GM19397 (cell line): ENCODE results near the gene TC2N.
"Not testable (repeated sequence)": the region's sequence is repeated elsewhere in the genome, so short reads cannot be mapped to it uniquely, and the experiment has no call there.

Source experiments
- ATAC-seq: cut with Tn5 transposase; IDR thresholded peaks from one replicate; pipeline ENCODE4 v1.9.1; 2021; ENCODE audit warnings: mild to moderate bottlenecking, moderate library complexity; ENCODE audit not compliant: unreplicated experiment

The TC2N gene

DNA sequence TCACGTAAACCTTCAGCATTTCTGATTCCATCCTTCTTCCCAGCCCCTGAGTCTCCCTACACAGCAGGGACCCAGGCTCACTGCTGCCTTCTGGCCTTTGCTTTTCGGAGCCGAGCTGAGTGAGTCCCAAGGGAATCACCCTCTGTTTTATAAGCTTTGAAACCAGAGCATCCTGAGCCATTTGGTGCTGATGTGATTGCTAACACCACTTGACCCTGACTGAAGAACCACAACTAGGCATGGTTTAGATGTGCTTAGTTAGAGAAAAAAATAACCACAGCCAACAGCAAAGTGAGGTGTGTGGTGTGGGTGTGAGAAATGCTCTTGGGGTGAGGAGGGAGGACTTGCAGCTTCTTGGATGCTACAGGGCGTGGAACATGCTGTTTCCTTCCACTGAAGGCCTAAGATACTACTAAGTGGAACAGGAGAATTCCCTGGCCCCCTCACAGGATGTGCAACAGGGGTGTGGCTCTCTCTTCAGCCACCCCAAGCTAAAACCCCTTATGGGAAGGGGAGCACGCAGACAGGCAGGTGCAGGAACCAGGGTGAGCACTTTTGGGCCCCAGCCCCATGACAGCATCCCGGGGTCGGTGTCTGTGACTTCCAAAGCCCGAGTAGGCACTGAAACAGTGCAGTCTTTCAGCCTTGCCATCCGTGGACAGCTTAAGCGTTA, at the start of gene TC2N:
TSS of gene TC2N (minus strand) at position 221 of the 673 bp plus-strand sequence. CDS start 53,767 bp downstream, outside the sequence.
- ATAC-seq, result no peak

DNA sequence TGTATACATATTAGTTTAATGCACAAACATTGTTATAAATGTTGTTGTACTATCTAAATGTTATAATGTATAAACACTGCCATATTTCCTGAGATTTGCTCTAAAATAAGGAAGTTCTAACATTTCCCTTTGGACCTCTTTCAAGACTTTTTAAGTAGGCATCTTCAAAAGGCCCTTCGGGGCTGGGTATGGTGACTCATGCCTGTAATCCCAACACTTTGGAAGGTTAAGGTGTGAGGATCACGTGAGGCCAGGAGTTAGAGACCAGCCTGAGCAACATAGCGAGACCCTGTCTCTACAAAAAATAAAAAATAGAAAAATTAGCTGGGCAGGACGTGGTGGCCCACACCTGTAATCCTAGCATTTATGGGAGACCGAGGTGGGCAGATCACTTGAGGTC, 44.7 kb upstream of the TC2N start:
- no peak for ATAC-seq

DNA sequence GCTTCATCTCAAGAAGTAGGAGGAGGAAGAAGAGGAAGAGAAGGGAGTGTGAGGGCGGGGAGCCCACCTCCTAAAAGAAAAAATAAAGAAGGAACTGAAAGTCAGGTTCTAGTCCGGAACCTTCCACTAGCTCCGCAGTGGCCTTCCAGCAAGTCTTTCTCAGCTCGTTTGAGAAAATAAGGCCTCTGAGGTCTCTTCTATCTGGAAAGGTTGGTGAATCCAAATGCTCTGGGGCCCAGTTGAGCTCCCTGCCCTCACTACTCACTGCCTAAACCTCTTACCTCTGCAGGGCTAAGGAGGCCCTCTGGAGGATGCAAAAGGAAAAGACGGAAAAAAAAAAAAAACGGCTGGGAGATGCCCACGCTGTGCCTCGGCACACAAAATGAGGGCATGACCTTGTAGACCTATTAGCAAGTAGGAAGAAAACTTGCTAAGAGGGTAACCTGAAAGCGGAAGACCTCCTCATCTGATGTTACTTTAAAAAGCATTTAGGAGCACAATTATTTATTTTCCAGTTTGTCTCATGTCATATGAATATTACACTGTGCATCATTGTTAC, 44.2 kb upstream of the TC2N start:
- no peak for ATAC-seq

DNA sequence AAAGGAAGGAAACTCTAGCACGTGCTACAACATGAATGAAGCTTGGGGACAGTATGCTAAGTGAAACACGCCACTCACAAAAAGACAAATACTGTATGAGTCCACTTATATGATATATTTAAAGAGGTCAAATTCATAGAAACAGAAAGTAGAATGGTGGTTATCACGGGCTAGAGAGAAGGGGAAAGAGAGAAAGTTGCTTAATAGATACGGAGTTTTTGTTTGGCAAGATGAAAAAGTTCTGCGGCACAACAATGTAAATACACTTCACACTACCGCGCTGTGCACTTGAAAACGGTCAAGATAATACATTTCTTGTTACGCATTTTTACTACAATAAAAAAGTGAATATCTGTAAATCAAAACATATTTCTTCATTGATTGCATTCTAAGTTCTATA, 42.9 kb upstream of the TC2N start:
- no peak for ATAC-seq

DNA sequence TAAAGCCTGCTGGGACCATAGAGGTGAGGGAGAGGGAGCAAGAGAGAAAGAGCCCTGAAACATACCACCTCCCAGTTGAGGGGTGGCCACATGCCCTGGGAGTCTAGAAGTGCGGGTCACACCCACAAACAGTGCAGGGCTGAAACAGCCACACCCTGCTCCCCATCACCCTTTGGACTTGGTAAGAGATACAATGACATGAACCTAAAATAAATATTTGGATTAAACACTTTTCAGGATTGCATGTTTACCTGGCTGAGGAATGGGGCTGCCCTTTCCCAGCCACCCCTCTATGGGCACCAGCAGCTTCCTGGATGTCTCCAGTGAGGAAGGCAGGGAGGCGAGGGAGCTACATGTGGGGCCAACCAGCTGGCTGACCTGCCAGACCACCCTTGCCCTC, 39.0 kb upstream of the TC2N start:
- no peak for ATAC-seq

DNA sequence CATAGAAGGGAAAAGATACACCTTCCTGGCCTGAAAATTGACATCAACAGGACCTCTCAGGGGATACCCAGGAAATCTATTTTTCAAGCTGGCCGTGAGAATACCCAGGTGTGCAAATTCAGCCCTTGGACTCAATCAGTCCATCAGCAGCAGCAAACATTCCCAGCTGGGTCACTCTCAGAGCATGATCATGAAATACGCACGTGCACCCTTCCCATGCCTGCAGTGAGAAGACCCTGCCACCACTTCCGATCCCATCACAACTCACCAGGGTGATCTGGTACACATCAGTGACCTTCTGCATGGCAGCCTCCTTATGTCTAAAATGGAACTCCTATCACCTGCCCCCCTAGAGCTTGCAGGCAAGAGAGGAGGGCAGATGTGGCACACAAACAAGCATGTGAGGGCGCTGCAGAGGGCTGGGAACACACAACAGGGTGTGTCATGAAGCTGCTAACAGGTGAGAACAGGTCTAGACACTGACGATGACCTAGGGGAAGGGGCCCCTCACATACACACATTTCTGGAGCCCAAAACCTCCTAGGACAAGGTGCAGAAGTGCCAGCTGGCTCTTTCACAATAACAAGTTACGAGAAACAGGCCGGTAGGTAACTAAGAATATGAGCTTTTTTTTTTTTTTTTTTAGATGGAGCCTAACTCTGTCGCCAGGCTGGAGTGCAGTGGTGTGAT, 37.8 kb upstream of the TC2N start:
- no peak for ATAC-seq

DNA sequence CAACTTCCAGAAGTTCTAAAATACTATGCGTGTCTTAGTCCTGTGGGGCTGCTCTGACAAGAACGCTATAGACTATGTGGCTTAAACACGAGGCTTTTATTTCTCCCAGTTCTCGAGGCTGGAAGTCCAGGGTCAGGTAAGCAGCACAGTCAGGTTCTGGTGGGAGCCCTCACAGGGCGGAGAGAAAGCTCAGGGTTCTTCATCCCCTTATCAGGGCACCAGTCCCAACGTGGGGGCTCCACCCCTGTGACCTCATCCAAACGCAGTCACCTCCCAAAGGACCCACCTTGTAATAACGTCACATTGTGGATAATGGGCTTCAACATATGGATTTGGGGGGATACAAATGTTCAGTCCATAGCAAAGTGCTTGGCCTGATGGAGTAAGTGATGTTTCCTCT, 37.1 kb upstream of the TC2N start:
- no peak for ATAC-seq

DNA sequence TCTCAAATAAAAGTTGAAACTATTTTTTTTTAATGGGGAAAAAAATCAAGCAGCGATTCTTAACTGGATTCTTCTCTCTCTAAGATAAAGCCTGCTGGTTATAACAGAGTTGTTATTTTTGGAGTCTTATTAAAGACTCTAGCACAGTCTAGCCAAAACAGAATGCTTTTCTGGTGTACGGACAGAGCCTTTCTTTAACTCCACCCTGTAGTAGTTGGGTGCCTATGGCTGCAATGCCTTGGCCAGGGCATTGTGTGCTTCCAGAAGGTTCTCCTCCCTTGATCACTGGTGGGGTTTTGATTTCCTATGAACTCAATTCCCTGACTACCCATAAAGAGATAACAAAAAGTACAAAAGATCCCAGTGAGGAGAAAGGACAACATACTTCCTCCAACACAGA, 35.7 kb upstream of the TC2N start:
- no peak for ATAC-seq

DNA sequence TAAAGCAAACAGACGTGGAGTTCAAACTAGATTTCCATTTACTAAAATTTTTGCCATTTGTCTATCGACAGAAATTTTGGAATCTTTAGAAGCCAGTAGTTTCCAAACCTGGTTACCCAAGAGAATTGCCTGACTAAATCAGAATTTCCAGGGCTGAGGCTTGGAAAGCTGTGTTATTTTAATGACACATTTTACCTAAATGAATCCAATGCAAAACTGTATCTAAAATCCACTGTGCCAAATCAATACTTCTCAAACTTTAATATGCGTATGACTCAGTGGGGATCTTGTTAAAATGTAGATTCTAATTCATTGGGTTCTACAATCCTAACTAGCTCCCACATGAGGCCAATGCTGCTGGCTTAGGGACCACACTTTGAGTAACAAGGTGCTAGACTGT, 35.0 kb upstream of the TC2N start:
- ATAC-seq, result no peak

DNA sequence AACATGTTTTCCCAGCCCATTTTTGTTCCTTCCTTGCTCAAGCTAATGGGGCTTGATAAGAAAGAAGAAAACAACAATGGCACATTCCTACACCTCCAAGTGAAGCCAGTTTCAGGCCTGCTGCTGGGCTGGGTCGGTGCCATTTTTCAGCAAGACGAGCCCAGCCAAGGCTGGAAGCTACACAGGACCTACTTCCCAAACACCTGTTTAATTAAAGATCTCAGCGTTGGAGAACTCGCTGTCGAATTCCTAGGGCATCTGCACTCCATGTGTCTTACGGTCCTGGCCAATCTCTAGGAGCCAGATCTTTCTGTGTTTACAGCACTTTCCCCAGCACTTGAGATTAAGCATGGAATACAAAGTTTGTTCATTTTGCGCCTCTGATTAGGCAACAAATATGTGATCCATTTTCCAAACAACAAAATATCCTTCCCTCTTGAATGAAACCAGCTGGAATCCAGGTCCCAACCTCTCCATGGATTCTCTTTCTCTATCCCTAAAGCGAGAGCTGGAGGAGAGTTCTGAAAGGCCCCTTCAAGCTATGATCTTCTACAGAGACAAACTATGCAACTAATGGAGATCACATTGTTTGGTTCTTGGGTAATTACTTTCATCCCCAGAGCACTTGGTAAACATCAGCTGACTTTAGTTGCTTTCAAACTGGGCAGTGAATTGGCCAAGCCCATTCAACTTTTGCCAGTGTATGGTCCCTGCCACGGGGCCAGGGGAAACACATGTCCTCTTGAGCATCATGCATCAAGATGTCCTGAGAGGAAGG, 34.3 kb upstream of the TC2N start:
- ATAC-seq, result no peak

DNA sequence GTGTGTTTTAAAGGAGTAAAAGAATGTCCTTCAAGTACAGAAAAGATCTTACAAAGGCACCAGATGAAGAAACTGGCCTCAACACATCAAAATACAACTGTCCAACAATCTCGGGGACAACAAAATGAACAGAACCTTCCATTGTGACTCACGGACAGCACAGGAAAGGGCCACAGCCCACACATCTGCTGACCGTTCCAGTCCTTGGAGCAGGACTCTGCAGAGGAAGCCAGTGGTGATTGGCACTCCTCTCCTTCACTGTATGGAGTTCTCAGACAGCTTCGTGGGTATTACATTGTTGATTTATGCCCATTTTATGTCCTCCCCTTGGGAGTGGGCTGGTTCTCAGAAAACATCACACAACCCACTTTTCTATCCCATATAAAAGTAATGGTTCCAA, 32.5 kb upstream of the TC2N start:
- no peak for ATAC-seq

DNA sequence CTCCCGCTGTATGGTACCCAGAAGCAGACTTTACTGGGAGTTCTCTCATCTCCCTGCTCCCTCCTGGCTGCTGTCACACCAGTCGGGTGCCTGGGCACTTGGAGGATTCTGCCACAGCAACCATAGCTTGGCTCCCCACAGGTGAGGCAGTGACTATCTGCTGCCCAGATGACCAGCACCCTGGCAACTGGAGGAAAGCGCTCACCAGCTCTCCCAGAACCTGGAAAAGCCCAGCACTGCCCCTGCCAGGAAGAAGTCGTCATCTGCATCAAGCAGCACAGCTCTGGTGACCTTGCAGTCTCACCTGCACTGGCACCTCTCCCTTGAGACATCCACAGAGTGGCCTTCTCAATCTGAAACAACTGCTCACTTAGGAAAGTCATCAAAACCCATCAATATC, 31.9 kb upstream of the TC2N start:
- no peak for ATAC-seq

DNA sequence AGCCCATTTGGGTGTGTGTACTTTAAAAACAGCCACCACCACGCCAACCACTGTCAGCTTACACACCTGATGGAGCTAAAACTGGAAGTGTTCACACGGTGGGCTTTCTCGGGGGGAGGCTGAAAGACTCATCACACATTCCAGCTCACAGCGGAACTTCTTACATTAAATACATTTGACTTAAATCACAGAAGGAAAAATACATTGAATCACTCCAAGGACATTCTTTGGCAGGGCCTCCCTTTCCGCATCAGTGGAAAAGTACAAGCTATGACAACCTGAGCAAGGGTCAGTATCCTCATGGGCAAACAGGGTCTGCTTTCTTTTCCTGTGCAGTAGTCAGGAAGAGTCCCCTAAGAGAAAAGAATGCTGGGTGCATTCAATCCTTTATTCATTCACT, 31.0 kb upstream of the TC2N start:
- ATAC-seq, result no peak

DNA sequence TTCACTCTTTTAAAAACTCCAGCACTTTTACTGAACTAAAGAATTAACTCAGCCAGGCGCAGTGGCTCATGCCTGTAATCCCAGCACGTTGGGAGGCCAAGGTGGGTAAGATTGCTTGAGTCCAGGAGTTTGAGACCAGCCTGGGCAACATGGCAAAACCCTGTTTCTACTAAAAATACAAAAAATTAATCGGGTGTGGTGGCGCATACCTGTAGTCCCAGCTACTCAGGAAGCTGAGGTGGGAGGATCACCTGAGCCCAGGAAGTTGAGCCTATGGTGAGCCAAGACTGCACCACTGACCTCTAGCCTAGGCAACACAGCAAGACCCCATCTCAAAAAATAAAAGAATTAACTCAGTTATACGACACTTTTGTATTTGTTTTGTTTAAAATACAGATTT, 30.4 kb upstream of the TC2N start:
- not testable (repeated sequence) for ATAC-seq

DNA sequence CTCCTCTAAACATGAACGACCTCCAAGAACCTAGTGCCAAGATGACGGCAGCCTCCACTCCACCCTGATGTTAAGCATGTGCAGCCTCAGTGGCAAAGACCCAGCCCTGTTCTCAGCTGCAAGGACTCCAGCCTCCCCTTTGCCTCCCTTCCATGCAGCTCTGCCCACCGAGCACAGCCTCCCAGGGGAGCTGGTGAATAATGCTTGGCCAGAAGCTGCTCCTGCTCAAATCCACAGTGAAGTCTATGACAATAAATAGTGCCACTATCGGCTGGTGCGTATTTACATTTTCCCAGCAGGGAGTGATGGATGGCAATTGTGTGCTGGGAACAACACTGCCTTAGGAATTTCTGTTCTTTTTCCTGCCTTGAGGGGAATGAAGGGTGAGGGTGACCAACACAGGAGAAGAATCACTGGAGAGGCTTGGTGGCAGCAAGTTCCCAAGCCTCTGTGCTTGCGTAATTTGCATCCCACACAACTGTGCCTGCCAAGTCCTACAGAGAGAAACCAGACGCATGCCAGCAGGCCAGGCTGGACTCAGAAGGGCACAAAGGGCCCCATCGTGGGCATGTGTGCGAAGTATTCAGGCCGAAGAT, 29.9 kb upstream of the TC2N start:
- no peak for ATAC-seq

DNA sequence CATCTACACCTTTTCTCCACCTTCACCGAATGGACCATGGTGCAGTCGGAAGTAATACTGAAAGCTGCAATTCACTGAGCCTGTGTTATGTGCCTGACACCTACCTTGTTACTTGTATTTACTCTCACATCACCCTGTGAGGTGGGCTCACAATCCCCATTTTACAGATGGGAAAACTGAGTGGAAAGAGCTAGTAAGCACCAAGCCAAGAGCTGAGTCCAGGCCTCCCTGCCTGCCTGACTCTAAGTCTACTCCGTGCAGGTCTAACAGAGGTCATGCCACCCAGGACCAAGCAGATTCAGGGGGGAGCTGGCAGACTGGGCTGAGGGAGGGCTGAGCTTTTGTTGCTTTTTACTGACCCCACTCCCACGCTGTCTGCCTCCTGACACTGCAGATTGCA, 29.1 kb upstream of the TC2N start:
- ATAC-seq, result no peak

DNA sequence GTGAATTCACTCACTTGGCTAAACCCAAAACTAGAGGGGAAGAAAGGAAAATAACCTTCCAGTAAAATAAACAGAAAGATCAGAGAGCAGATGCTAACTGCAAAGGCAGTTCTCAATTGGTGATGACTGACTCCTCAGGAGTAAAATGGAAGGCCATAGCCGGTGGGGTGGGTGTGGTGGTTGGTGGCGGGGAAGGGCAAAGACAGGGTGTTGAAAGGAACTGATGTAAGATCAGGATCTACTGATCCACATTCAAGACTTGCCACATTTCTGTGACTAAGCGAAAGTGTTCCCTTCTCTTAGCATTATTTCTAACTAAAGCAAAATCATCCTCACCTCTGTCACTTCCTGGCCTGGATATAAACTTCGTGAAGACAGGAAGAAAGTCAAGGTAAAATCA, 26.3 kb upstream of the TC2N start:
- ATAC-seq, result no peak

DNA sequence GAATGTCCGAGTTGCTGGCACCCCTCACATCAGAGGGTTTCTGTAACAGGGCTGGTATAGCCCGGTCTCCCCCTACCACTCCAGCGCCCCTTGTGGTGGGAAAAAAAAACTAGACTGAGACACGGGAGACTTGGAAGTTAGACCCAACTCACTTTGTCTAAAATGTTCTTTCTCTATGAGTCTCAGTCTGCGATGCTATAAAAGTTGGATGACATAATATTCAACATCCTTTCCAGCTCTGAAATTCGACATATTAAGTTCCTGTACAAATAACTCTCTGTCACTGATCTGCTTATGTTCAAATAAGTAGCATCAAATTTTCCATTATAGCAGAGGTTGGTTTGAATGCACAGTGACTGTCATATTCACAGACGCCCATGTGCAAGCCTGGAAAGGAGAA, 25.7 kb upstream of the TC2N start:
- ATAC-seq, result no peak

DNA sequence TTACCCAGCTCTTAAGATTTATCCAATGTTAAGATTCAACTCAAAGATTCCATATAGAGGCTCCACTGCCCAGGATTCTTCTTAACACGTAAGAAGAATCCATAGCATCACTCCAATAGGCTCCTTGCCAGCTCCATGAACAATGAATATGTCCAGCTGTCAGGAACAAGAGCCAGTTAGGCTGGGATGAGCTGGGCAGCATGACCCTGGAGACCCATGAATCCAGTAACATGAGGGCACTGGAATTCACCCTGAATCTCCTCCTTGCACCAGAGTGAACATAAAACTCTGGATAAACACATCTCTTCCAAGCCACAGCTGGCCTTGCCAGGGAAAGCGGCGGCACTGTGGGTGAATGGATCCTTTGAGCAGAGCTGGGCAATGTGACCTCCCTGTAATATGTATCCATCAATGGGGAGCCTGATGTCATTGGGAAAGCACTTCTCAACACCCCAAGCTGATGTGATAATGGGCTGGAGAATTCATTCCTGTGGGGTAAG, 24.4 kb upstream of the TC2N start:
- no peak for ATAC-seq

DNA sequence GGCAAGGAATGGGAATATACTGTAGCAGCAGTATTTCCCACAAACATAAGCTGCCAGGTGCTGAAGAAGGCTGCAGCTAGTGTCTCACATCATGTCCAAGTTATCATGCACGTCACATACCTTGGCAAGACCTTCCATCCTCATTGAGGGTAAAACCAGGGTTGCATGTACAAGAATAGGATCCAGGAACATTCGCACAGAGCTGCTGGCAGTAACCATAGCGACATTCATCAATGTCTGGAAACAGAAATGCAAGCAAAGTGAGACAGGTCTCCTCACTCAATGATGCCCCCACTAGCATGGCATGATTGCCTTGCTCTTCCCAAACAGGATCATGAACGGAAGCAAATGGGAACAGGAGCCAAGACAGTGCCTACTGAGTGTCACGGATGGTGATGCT, 23.8 kb upstream of the TC2N start:
- no peak for ATAC-seq

DNA sequence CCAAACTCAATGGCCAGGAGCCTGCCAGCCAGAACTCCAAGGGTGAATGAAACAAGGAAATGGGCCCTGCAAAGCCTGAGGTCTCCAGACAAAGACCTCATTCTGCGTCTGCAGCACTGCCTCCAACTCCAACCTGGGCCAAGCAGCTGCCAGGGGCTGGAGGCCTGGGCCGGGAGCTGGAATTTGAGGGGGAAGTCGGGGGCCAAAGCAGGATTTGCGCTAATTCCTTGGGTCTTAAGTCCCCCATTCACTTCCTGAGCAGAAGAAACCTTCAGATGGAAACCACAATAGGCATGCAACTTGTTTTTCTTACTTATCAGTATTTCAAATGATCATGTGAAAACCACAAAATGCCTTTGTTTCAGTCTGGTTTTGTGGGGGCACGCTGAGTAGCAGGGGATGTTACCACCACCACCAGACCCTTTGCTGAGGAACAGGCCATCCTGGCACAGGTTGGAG, 23.0 kb upstream of the TC2N start:
- ATAC-seq, result no peak
